HepG2 (cell line): ENCODE data around the gene ABHD12. TPM values are rescaled to one million over a fixed set of nuclear protein-coding genes. Genes with fewer than 3 reads are reported as not detected.
"Not testable (repeated sequence)": the region's sequence is repeated elsewhere in the genome, so short reads cannot be mapped to it uniquely, and the experiment has no call there.

ENCODE experiments used
- ATAC-seq: fragments of 200-7000 bp; cut with Tn5 transposase; 3 replicates; pipeline ENCODE4 v1.9.1; 2020; ENCODE audit warnings: mild to moderate bottlenecking, moderate library complexity
- BruUV-seq: library from RNA; stranded (reverse); fragments of 400-500 nt; replicated peaks from 2 replicates; lab custom pipeline; 2021; lab: Mats Ljungman, UMichigan
- CTCF ChIA-PET: fragments of 300-600 bp; formaldehyde crosslinking; extraction: SDS; loops from one replicate; lab custom pipeline; 2021; ENCODE audit warnings: low total read pairs, inconsistent platforms, low intra/inter-chr PET ratio; lab: Yijun Ruan, JAX
- POLR2A ChIA-PET: fragments of 350-600 bp; sonication (Branson Sonifier 250); formaldehyde crosslinking; loops from one replicate; lab custom pipeline; 2020; ENCODE audit warnings: antibody characterized with exemption, inconsistent platforms; lab: Yijun Ruan, JAX
- DNase-seq: peaks from one replicate; pipeline ENCODE4 v3.0.0-alpha.2; 2015; ENCODE audit warnings: low spot score
- FAIRE-seq: peaks from 3 replicates; lab custom pipeline; 2011; peaks lifted over from hg19 to GRCh38; lab: Jason Lieb, UNC
- H2AFZ ChIP-seq: one replicate; pipeline ENCODE4 v1.6.1; 2011; ENCODE audit warnings: low read length, inconsistent platforms
- H3K27ac ChIP-seq: fragments of 300-600 bp; 3 replicates; pipeline ENCODE4 v1.8.0; 2011; ENCODE audit warnings: mixed run types, mild to moderate bottlenecking, mixed read lengths, low read length, inconsistent platforms; ENCODE audit not compliant: insufficient read depth; ENCODE audit errors: extremely low read length
- H3K27me3 ChIP-seq, 2 experiments: fragments of 200-600 bp in 1 of 2; 2 replicates in 1 of 2; 3 replicates in 1 of 2; pipeline versions ENCODE4 v1.6.0 to v1.8.0; 2011; ENCODE audit warnings: low read length in 2 of 2, mild to moderate bottlenecking in 2 of 2, moderate library complexity in 2 of 2, inconsistent platforms in 1 of 2; ENCODE audit not compliant: insufficient read depth in 2 of 2, control insufficient read depth in 1 of 2
- H3K36me3 ChIP-seq, 2 experiments: fragments of 200-600 bp in 1 of 2; replicated peaks in 1 of 2; 2 replicates in 1 of 2; 3 replicates in 1 of 2; pipeline versions ENCODE4 v1.5.1 to v1.8.0; 2011; ENCODE audit warnings: low read length in 2 of 2, inconsistent platforms in 1 of 2; ENCODE audit not compliant: insufficient read depth in 2 of 2, control insufficient read depth in 1 of 2
- H3K4me1 ChIP-seq: 2 replicates; pipeline ENCODE4 v1.5.1; 2012; ENCODE audit warnings: low read length, inconsistent platforms; ENCODE audit not compliant: insufficient read depth
- H3K4me2 ChIP-seq: 2 replicates; pipeline ENCODE4 v1.6.0; 2011; ENCODE audit warnings: low read depth, low read length, inconsistent platforms
- H3K4me3 ChIP-seq, 3 experiments: fragments of 200-600 bp in 1 of 3; sonication (generic), shearing (Covaris generic) in 1 of 3; replicated peaks in 1 of 3; 2 replicates each; pipeline ENCODE4 v1.5.1; 2011 to 2016; ENCODE audit warnings: low read length in 3 of 3, inconsistent platforms in 2 of 3, low read depth in 2 of 3, mild to moderate bottlenecking in 2 of 3, control low read depth in 1 of 3, mixed read lengths in 1 of 3; ENCODE audit not compliant: insufficient read depth in 1 of 3
- H3K79me2 ChIP-seq: one replicate; pipeline ENCODE4 v1.6.1; 2011; ENCODE audit warnings: low read length, inconsistent platforms; ENCODE audit not compliant: insufficient read depth
- H3K9ac ChIP-seq: 2 replicates; pipeline ENCODE4 v1.6.0; 2011; ENCODE audit warnings: mild to moderate bottlenecking, low read depth, low read length, inconsistent platforms; ENCODE audit not compliant: insufficient read depth
- H3K9me3 ChIP-seq: 2 replicates; pipeline ENCODE4 v1.5.1; 2012; ENCODE audit warnings: mild to moderate bottlenecking, low read length
- H4K20me1 ChIP-seq: 2 replicates; pipeline ENCODE4 v1.6.0; 2011; ENCODE audit warnings: inconsistent platforms, mild to moderate bottlenecking, low read length, moderate library complexity; ENCODE audit not compliant: insufficient read depth
- STAG1 ChIP-seq: sonication (generic); formaldehyde crosslinking; IDR thresholded peaks from 2 replicates; pipeline ENCODE4 v1.4.0; 2020; ENCODE audit warnings: missing genetic modification reagents
- THAP11 ChIP-seq: IDR thresholded peaks from 2 replicates; pipeline ENCODE4 v1.6.1; 2016; ENCODE audit warnings: missing biosample characterization, missing genetic modification reagents
- ZNF879 ChIP-seq: sonication (generic); formaldehyde crosslinking; IDR thresholded peaks from 2 replicates; pipeline ENCODE4 v1.8.1; 2023; ENCODE audit warnings: missing genetic modification reagents
- WGBS: methylation state at CpG from one replicate; pipeline ENCODE4 v1.1.6; 2017; ENCODE audit warnings: low lambda C conversion rate; 5-methylcytosine and 5-hydroxymethylcytosine counted together
- in situ Hi-C: cut with HindIII; loops from 2 replicates; pipeline ENCODE4 v1.10.0; 2017; ENCODE audit warnings: low pct_unique_long_range_greater_than_20kb; ENCODE audit not compliant: extremely low pct_ligation_motif_present
- intact Hi-C: fragments of 100-400 bp; cut with micrococcal nuclease; formaldehyde crosslinking; loops from one replicate; pipeline ENCODE4 v1.10.0; 2022; ENCODE audit not compliant: unreplicated experiment
- polyA plus RNA-seq, 8 experiments: library from polyadenylated mRNA; depleted of rRNA in 3 of 8; stranded (reverse) in 7 of 8; unstranded in 1 of 8; fragments of >200 nt; fragmentation: Illumina TruSeq in 4 of 8; extraction: Trizol in 4 of 8; gene quantifications; 2 replicates each; pipeline versions ENCODE4 v1.2.1 to v1.2.3, GENCODE V29; 2011 to 2016; ENCODE audit warnings: low read depth in 4 of 8, missing spikeins in 1 of 8, mixed read lengths in 1 of 8; ENCODE audit not compliant: insufficient read depth in 1 of 8
- total RNA-seq, 5 experiments: library from RNA; depleted of rRNA; stranded (reverse); fragments of >200 nt; fragmentation: Illumina TruSeq; extraction: Trizol; gene quantifications; 2 replicates each; pipeline ENCODE4 v1.2.3, GENCODE V29; 2016; ENCODE audit warnings: low read depth in 1 of 5

The ABHD12 gene
- total and polyA plus RNA-seq, 2 of the 13 experiments (the other 11 are each of a cell fraction or from before 2014, with no cell fraction given): 23.5 to 72.1 TPM

DNA sequence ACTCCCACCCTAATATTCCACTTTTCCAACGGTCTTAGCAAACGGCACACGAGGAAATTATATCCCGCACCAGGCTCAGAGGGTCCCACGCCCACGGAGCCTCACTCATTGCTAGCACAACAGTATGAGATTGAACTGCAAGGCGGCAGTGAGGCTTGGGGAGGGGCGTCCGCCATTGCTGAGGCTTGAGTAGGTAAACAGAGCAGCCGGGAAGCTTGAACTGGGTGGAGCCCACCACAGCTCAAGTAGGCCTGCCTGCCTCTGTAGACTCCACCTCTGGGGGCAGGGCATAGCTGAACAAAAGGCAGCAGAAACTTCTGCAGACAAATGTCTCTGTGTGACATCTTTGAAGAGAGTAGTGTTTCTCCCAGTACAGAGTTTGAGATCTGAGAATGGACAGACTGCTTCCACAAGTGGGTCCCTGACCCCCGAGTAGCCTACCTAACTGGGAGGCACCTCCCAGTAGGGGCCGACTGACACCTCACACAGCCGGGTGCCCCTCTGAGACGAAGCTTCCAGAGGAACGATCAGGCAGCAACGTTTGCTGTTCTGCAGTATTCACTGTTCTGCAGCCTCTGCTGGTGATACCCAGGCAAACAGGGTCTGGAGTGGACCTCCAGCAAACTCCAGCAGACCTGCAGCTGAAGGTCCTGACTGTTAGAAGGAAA lies 129.7 kb downstream of the ABHD12 start:
- H3K4me2 ChIP-seq, in situ Hi-C loops, ATAC-seq, H3K9ac ChIP-seq, H2AFZ ChIP-seq, H3K9me3 ChIP-seq, intact Hi-C loops, BruUV-seq, H3K79me2 ChIP-seq, POLR2A ChIA-PET, FAIRE-seq, CTCF ChIA-PET, H3K4me3 ChIP-seq, H4K20me1 ChIP-seq, H3K27me3 ChIP-seq, DNase-seq, H3K4me1 ChIP-seq, H3K27ac ChIP-seq: not testable (repeated sequence)
- 95% methylated on average over 16 of the region's 16 CpGs for WGBS
- H3K36me3 ChIP-seq: peaks cover 5 to 21% of the 10 kb centered on the region in 2 experiments; a peak in 4 of 5 replicates

DNA sequence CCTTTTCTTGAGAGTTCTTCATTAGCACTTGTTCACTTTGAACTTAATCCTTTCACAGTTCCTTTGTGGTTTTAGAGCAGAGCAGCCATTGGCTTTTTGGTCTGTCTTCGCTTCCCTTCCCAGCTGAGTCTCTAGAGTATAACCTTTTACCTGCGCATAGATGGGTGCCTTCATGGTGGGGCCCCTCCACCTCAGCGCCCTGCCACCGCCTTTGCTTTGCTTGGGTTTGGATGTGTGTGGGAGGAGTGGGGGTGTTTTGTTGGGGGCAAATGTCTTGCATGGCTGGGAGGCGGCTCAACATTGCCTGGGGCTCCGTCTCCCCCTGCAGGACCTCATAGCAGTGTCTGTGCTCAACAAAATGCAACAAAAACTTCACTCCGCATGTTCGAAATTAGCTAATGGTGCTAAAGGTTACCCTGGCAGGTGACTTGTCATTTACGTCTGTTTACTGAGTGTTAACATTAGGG lies 130.8 kb downstream of the ABHD12 start:
- Histone ChIP-seq H3K4me3 (no peak overlapping the region), H2AFZ (no peak overlapping the region), H4K20me1 (no peaks in the 10 kb centered on the region; the same call in 1 of the 2 replicates), H3K36me3 (peaks cover 7 to 23% of the 10 kb centered on the region in 2 experiments; a peak in 4 of 5 replicates), H3K9me3 (no peaks in the 10 kb centered on the region), H3K4me1 (no peaks in the 10 kb centered on the region), H3K27me3 (no peaks in the 10 kb centered on the region), H3K79me2 (peaks cover 12% of the 10 kb centered on the region), H3K9ac (no peak overlapping the region), H3K27ac (no peak overlapping the region), H3K4me2 (no peak overlapping the region)
- FAIRE-seq: no peak
- intact Hi-C loops: no loop called here
- no peak for DNase-seq
- TF ChIP-seq STAG1 (CRISPR knock-in tag): 0 out of 2 replicates have a peak, but pooled peaks have one; percentile 9
- no peak for TF ChIP-seq THAP11 (CRISPR knock-in tag)
- no peak for TF ChIP-seq ZNF879 (CRISPR knock-in tag)
- ATAC-seq: no peak
- BruUV-seq: no TSS peak
- in situ Hi-C loops: no loop called here
- ChIA-PET POLR2A (no interaction called here), CTCF (no interaction called here)
- WGBS: 97% methylated on average over 9 of the region's 9 CpGs
